ENCODE measurements around the gene ROGDI. TPM values are rescaled to one million over a fixed set of nuclear protein-coding genes. Genes with fewer than 3 reads are reported as not detected.

ROGDI gene
- total and polyA plus RNA-seq, 12 donors: 32.4 to 194 (median 81.7) TPM

DNA sequence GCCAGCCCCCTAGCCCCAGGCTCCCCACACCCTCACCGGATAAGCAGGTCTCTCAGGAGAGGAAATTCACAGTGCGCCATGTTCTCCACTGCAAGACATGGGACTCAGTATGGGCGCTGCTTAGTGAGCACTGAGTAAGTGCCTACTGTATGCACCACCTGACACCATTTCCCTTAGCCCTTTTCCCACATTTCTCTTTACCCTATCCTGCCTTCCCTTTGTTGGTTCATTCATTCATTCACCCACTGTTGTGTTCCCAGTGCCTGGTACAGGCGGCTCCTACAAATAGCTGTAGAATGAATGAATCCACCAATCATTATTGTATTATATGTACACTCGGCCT lies 24.4 kb downstream of the ROGDI start:
- no peaks in the 10 kb centered on the region for H3K36me3 ChIP-seq (replicated peaks in 1 of 2)
- no peak overlapping the region for H3K27ac ChIP-seq
- no peaks in the 10 kb centered on the region for H3K4me1 ChIP-seq (replicated peaks in 1 of 2)
- no peak overlapping the region for H3K4me3 ChIP-seq
- H3K27me3 ChIP-seq: no peaks in the 10 kb centered on the region
- intact Hi-C loops (cut with DNase I): no loop called here
- 75 to 87% (median 86%) methylated on average over 4 to 5 of the region's 5 CpGs for WGBS, 4 donors
- TF ChIP-seq POLR2A (IDR thresholded peaks at IDR 0.05) (no peak), CTCF (IDR thresholded peaks at IDR 0.05) (no peak)
- no peak for DNase-seq
- H3K9me3 ChIP-seq (replicated peaks in 1 of 3): no peaks in the 10 kb centered on the region

- Histone ChIP-seq H3K9me3 (replicated peaks in 1 of 3) (no peaks in the 10 kb centered on the region), H3K36me3 (replicated peaks in 1 of 2) (no peaks in the 10 kb centered on the region), H3K4me3 (no peak overlapping the region), H3K27ac (no peak overlapping the region), H3K4me1 (replicated peaks in 1 of 2) (no peaks in the 10 kb centered on the region), H3K27me3 (no peaks in the 10 kb centered on the region)
- no peak for TF ChIP-seq CTCF (IDR thresholded peaks at IDR 0.05)
- no peak for TF ChIP-seq POLR2A (IDR thresholded peaks at IDR 0.05)
- 74 to 86% (median 81%) methylated on average over 9 to 17 of the region's 17 CpGs for WGBS, 4 donors
- DNase-seq: no peak
- intact Hi-C loops (cut with DNase I): no loop called here
Measured at GRCh38 chr16:4777339-4778049, 24.9 kb downstream of the ROGDI start.

DNA sequence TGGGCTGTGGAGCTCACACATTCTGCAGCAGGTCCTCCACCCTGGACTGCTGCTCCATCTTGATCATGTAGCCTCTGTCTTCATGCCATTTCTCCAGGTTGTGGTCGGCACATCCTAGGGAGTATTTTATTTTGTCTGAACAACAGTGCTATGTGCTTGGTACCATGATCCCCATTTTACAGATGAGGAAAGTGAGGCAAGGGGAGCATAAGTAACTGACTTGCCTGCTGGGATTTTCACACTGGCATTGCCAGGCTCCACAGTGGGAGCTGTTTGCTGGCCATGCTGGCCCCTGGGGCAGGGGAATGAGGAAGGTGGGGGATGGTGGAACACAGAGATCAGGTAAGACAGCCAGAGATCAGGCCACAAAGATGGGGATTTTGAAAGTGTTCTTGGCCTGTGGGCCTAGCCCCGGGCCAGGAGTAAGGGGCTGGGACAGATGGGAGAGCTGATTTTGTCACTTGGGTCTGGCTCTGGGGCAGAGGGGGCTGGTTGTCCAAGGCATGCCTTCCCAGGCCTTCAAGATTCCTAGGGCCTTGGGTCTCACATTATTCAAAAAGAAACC lies 26.2 kb downstream of the ROGDI start:
- Histone ChIP-seq H3K36me3 (replicated peaks in 1 of 2) (no peaks in the 10 kb centered on the region), H3K27ac (no peak overlapping the region), H3K4me3 (no peak overlapping the region), H3K9me3 (replicated peaks in 1 of 3) (no peaks in the 10 kb centered on the region), H3K27me3 (no peaks in the 10 kb centered on the region), H3K4me1 (replicated peaks in 1 of 2) (no peaks in the 10 kb centered on the region)
- DNase-seq: no peak
- intact Hi-C loops (cut with DNase I): no loop called here
- no peak for TF ChIP-seq POLR2A (IDR thresholded peaks at IDR 0.05)
- no peak for TF ChIP-seq CTCF (IDR thresholded peaks at IDR 0.05)
- 80 to 100% (median 92%) methylated on average over 1 to 2 of the region's 2 CpGs for WGBS, 4 donors

- Histone ChIP-seq H3K9me3 (replicated peaks in 1 of 3) (no peaks in the 10 kb centered on the region), H3K36me3 (replicated peaks in 1 of 2) (no peaks in the 10 kb centered on the region), H3K27ac (no peak overlapping the region), H3K4me3 (no peak overlapping the region), H3K4me1 (replicated peaks in 1 of 2) (no peaks in the 10 kb centered on the region), H3K27me3 (no peaks in the 10 kb centered on the region)
- 40 to 87% (median 81%) methylated on average over 1 to 13 of the region's 13 CpGs for WGBS, 4 donors
- intact Hi-C loops (cut with DNase I): no loop called here
- no peak for DNase-seq
- TF ChIP-seq POLR2A (IDR thresholded peaks at IDR 0.05): no peak
- TF ChIP-seq CTCF (IDR thresholded peaks at IDR 0.05): no peak
Measured at GRCh38 chr16:4775005-4775404, 27.4 kb downstream of the ROGDI start.

Measured in adrenal gland (tissue), 12 donors.